HCT116 (cell line): ENCODE data around the gene NAMPT. TPM values are rescaled to one million over a fixed set of nuclear protein-coding genes. Genes with fewer than 3 reads are reported as not detected.
A peak's percentile ranks its signal among the peaks of the same experiment; 100 is the strongest.

Source experiments
- ATAC-seq: fragments of 200-7000 bp; cut with Tn5 transposase; 2 replicates; pipeline ENCODE4 v1.9.1; 2020; ENCODE audit warnings: mild to moderate bottlenecking, moderate library complexity
- BruUV-seq: library from RNA; stranded (reverse); fragments of 400-500 nt; replicated peaks from 2 replicates; lab custom pipeline; 2021; lab: Mats Ljungman, UMichigan
- CTCF ChIA-PET: fragments of 300-600 bp; sonication (Branson Sonifier 250); formaldehyde crosslinking; loops from one replicate; lab custom pipeline; 2021; ENCODE audit warnings: antibody characterized with exemption; lab: Charles Lee
- POLR2A ChIA-PET: fragments of 300-600, 350-600 bp; sonication (Branson Sonifier 250); formaldehyde crosslinking; loops from one replicate; lab custom pipeline; 2021; ENCODE audit warnings: antibody characterized with exemption; lab: Charles Lee
- RAD21 ChIA-PET, 2 experiments: fragments of 300-600 bp; sonication (Branson Sonifier 250); formaldehyde crosslinking; loops; one replicate each; lab custom pipeline; 2023; ENCODE audit warnings: low total read pairs in 2 of 2; ENCODE audit not compliant: uncharacterized antibody in 2 of 2, unreplicated experiment in 2 of 2, low non-redundant PET in 1 of 2; lab: Charles Lee
- DNase-seq: peaks from one replicate; pipeline ENCODE4 v3.0.0-alpha.2; 2010; ENCODE audit warnings: low read depth, low spot score
- H2AFZ ChIP-seq: fragments of 200-600 bp; shearing (Covaris generic), sonication (generic); 2 replicates; pipeline ENCODE4 v1.6.1; 2017; ENCODE audit warnings: low read depth, mixed run types, mixed read lengths, antibody characterized with exemption, low read length; ENCODE audit not compliant: poor library complexity, severe bottlenecking
- H3K27ac ChIP-seq: 2 replicates; pipeline ENCODE4 v1.5.1; 2012; ENCODE audit warnings: low read depth, low read length
- H3K27me3 ChIP-seq: fragments of 200-600 bp; sonication (generic); 2 replicates; pipeline ENCODE4 v1.6.1; 2016; ENCODE audit warnings: mixed run types, low read length, mixed read lengths; ENCODE audit not compliant: insufficient read depth
- H3K36me3 ChIP-seq, 2 experiments: fragments of 200-500 bp in 1 of 2; fragments of 200-600 bp in 1 of 2; sonication (Bioruptor generic) in 1 of 2; sonication (generic) in 1 of 2; 2 replicates each; pipeline versions ENCODE4 v1.5.1 to v1.6.1; 2014 to 2016; ENCODE audit warnings: low read length in 2 of 2, inconsistent platforms in 1 of 2, mixed read lengths in 1 of 2, mixed run types in 1 of 2; ENCODE audit not compliant: insufficient read depth in 2 of 2, control insufficient read depth in 1 of 2
- H3K4me1 ChIP-seq, 2 experiments: fragments of 200-600 bp in 1 of 2; sonication (generic) in 1 of 2; 2 replicates each; pipeline versions ENCODE4 v1.5.1 to v1.6.1; 2012 to 2017; ENCODE audit warnings: low read length in 2 of 2, inconsistent platforms in 1 of 2, mild to moderate bottlenecking in 1 of 2, mixed read lengths in 1 of 2, mixed run types in 1 of 2, moderate library complexity in 1 of 2; ENCODE audit not compliant: insufficient read depth in 2 of 2, control insufficient read depth in 1 of 2
- H3K4me2 ChIP-seq: fragments of 200-600 bp; sonication (generic); 2 replicates; pipeline ENCODE4 v1.6.1; 2017; ENCODE audit warnings: mixed run types, low read length, mixed read lengths
- H3K4me3 ChIP-seq, 2 experiments: fragments of 200-600 bp in 1 of 2; sonication (generic) in 1 of 2; replicated peaks in 1 of 2; 2 replicates each; pipeline ENCODE4 v1.5.1; 2011 to 2016; ENCODE audit warnings: low read length in 2 of 2, control low read depth in 1 of 2, low read depth in 1 of 2, mild to moderate bottlenecking in 1 of 2, mixed read lengths in 1 of 2, mixed run types in 1 of 2
- H3K79me2 ChIP-seq: fragments of 200-600 bp; sonication (generic); 2 replicates; pipeline ENCODE4 v1.6.1; 2017; ENCODE audit warnings: mild to moderate bottlenecking, mixed run types, low read length, moderate library complexity, mixed read lengths; ENCODE audit not compliant: insufficient read depth
- H3K9ac ChIP-seq: fragments of 200-600 bp; sonication (generic); 2 replicates; pipeline ENCODE4 v1.6.1; 2016; ENCODE audit warnings: low read length, mixed read lengths
- H3K9me2 ChIP-seq: fragments of 200-600 bp; sonication (generic), shearing (Covaris generic); 2 replicates; pipeline ENCODE4 v1.6.1; 2017; ENCODE audit warnings: mixed run types, mild to moderate bottlenecking, moderate library complexity; ENCODE audit not compliant: insufficient read depth
- H3K9me3 ChIP-seq, 2 experiments: fragments of 200-500 bp in 1 of 2; fragments of 200-600 bp in 1 of 2; sonication (Bioruptor generic) in 1 of 2; sonication (generic) in 1 of 2; 2 replicates each; pipeline ENCODE4 v1.6.1; 2014 to 2017; ENCODE audit warnings: low read length in 2 of 2, mixed read lengths in 2 of 2, inconsistent platforms in 1 of 2, low read depth in 1 of 2, mild to moderate bottlenecking in 1 of 2, mixed run types in 1 of 2, moderate library complexity in 1 of 2; ENCODE audit not compliant: control insufficient read depth in 1 of 2, insufficient read depth in 1 of 2
- H4K20me1 ChIP-seq: fragments of 200-600 bp; sonication (generic), shearing (Covaris generic); 2 replicates; pipeline ENCODE4 v1.6.1; 2017; ENCODE audit warnings: mixed run types, mild to moderate bottlenecking, moderate library complexity; ENCODE audit not compliant: insufficient read depth
- EGR1 ChIP-seq: IDR thresholded peaks from 2 replicates; pipeline ENCODE4 v1.6.1; 2012; ENCODE audit warnings: low read depth
- ELF1 ChIP-seq: IDR thresholded peaks from 2 replicates; pipeline ENCODE4 v1.6.1; 2012; ENCODE audit warnings: low read depth, borderline replicate concordance
- EZH2 ChIP-seq: fragments of 200-600 bp; sonication (generic); IDR thresholded peaks from 2 replicates; pipeline ENCODE4 v1.6.1; 2017; ENCODE audit warnings: antibody characterized with exemption, mixed run types
- EZH2phosphoT487 ChIP-seq: fragments of 200-600 bp; IDR thresholded peaks from 2 replicates; pipeline ENCODE4 v1.6.1; 2018; ENCODE audit warnings: antibody characterized with exemption, borderline replicate concordance
- JUND ChIP-seq: IDR thresholded peaks from 2 replicates; pipeline ENCODE4 v1.6.1; 2012
- POLR2A ChIP-seq: IDR thresholded peaks from 2 replicates; pipeline ENCODE4 v1.7.0; 2011; ENCODE audit warnings: borderline replicate concordance; ENCODE audit not compliant: insufficient read depth, insufficient read length; ENCODE audit errors: extremely low read depth
- RAD21 ChIP-seq: IDR thresholded peaks from 2 replicates; pipeline ENCODE4 v1.6.1; 2012; ENCODE audit warnings: low read depth, mild to moderate bottlenecking
- SIN3A ChIP-seq: IDR thresholded peaks from 2 replicates; pipeline ENCODE4 v1.6.1; 2012; ENCODE audit warnings: low read depth
- SP1 ChIP-seq: IDR thresholded peaks from 2 replicates; pipeline ENCODE4 v1.6.1; 2012; ENCODE audit warnings: low read depth
- SRF ChIP-seq: IDR thresholded peaks from 2 replicates; pipeline ENCODE4 v1.6.1; 2012; ENCODE audit warnings: low read depth
- YY1 ChIP-seq: IDR thresholded peaks from 2 replicates; pipeline ENCODE4 v1.6.1; 2011; ENCODE audit warnings: low read length, low read depth, moderate library complexity, mild to moderate bottlenecking; ENCODE audit not compliant: insufficient replicate concordance; ENCODE audit errors: extremely low read depth
- ZFX ChIP-seq: fragments of 450-650 bp; IDR thresholded peaks from 2 replicates; pipeline ENCODE4 v1.6.1; 2017
- ZNF274 ChIP-seq: fragments of 200-500 bp; sonication (Bioruptor generic); IDR thresholded peaks from 2 replicates; pipeline ENCODE4 v1.6.1; 2014; ENCODE audit warnings: mild to moderate bottlenecking, low read depth, low read length, inconsistent platforms
- intact Hi-C: fragments of 100-400 bp; cut with micrococcal nuclease; formaldehyde crosslinking; loops from 2 replicates; pipeline ENCODE4 v1.10.0; 2022
- total RNA-seq: library from RNA; stranded (reverse); gene quantifications from one replicate; pipeline ENCODE4 v1.2.1, GENCODE V29; 2021; ENCODE audit not compliant: unreplicated experiment
- TF ChIP-seq, protein P1 (sequence below), 3 experiments: fragments of 200-600 bp in 1 of 3; sonication (generic) in 1 of 3; IDR thresholded peaks in 2 of 3; conservative IDR thresholded peaks in 1 of 3; 2 replicates each; pipeline ENCODE4 v1.5.1; 2012 to 2017; ENCODE audit warnings: low read depth in 2 of 3, low read length in 2 of 3, antibody characterized with exemption in 1 of 3, borderline replicate concordance in 1 of 3, control low read depth in 1 of 3, mild to moderate bottlenecking in 1 of 3, mixed read lengths in 1 of 3, mixed run types in 1 of 3, moderate library complexity in 1 of 3; ENCODE audit not compliant: insufficient read depth in 1 of 3
- TF ChIP-seq, protein P2 (sequence below): IDR thresholded peaks from 2 replicates; pipeline ENCODE4 v1.6.1; 2011; ENCODE audit warnings: mild to moderate bottlenecking, low read length, moderate library complexity; ENCODE audit not compliant: insufficient replicate concordance; ENCODE audit errors: extremely low read depth

Gene NAMPT
- total RNA-seq, 1 experiment from 2014 or later = 113 TPM

DNA sequence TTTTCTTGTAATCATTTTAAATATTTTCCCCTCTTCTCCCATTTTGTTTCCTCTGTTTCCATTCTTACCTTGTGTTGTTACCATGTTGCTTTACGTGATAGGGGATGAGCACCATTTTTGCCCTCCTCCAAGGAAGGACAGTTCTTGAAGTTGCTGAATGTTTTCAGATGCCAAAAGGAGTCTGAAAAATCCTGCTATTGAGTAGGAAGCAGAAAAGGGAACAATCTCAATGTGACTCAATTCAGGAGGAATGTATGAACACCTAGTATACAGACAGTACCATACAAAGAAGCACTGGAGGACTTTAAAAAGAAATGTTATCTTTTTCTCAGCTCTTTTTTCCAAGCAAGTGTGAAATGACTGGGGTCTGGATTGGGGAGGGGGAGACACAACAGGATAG is 5.1 kb upstream of the NAMPT start:
- Histone ChIP-seq H3K27me3 (no peaks in the 10 kb centered on the region), H3K36me3 (no peaks in the 10 kb centered on the region), H3K4me1 (peaks cover 5 to 17% of the 10 kb centered on the region in 2 experiments; a peak in 3 of 4 replicates), H3K79me2 (no peaks in the 10 kb centered on the region), H3K9ac (no peak overlapping the region), H4K20me1 (no peaks in the 10 kb centered on the region), H2AFZ (peak overlapping the region; percentile 20), H3K27ac (no peak overlapping the region), H3K9me3 (no peaks in the 10 kb centered on the region), H3K9me2 (no peaks in the 10 kb centered on the region), H3K4me3 (no peak overlapping the region), H3K4me2 (no peak overlapping the region)
- ChIA-PET POLR2A (no interaction called here), RAD21 (no interaction called here), CTCF (no interaction called here)
- no TSS peak for BruUV-seq
- DNase-seq = no peak
- no peak for ATAC-seq
- intact Hi-C loops = loop anchor here (5.0 kb wide), 2 partner anchors 113 to 172 kb away; no protein-coding TSS in a partner anchor
- TF ChIP-seq YY1 (no peak), JUND (no peak), ELF1 (no peak), SIN3A (no peak), ZFX (no peak), SRF (no peak), EZH2 (no peak), RAD21 (no peak), POLR2A (no peak), EGR1 (no peak), EZH2phosphoT487 (no peak), SP1 (no peak), ZNF274 (no peak)
- TF ChIP-seq, protein P1, sequence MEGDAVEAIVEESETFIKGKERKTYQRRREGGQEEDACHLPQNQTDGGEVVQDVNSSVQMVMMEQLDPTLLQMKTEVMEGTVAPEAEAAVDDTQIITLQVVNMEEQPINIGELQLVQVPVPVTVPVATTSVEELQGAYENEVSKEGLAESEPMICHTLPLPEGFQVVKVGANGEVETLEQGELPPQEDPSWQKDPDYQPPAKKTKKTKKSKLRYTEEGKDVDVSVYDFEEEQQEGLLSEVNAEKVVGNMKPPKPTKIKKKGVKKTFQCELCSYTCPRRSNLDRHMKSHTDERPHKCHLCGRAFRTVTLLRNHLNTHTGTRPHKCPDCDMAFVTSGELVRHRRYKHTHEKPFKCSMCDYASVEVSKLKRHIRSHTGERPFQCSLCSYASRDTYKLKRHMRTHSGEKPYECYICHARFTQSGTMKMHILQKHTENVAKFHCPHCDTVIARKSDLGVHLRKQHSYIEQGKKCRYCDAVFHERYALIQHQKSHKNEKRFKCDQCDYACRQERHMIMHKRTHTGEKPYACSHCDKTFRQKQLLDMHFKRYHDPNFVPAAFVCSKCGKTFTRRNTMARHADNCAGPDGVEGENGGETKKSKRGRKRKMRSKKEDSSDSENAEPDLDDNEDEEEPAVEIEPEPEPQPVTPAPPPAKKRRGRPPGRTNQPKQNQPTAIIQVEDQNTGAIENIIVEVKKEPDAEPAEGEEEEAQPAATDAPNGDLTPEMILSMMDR (IDR thresholded peaks at IDR 0.05 in 2 of 3, conservative IDR thresholded peaks at IDR 0.05 in 1 of 3; ENCODE audit: borderline replicate concordance in 1 of 3, insufficient read depth in 1 of 3, low read depth in 2 of 3, low read length in 2 of 3) = no peak
- TF ChIP-seq, protein P2, sequence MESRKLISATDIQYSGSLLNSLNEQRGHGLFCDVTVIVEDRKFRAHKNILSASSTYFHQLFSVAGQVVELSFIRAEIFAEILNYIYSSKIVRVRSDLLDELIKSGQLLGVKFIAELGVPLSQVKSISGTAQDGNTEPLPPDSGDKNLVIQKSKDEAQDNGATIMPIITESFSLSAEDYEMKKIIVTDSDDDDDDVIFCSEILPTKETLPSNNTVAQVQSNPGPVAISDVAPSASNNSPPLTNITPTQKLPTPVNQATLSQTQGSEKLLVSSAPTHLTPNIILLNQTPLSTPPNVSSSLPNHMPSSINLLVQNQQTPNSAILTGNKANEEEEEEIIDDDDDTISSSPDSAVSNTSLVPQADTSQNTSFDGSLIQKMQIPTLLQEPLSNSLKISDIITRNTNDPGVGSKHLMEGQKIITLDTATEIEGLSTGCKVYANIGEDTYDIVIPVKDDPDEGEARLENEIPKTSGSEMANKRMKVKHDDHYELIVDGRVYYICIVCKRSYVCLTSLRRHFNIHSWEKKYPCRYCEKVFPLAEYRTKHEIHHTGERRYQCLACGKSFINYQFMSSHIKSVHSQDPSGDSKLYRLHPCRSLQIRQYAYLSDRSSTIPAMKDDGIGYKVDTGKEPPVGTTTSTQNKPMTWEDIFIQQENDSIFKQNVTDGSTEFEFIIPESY = no peak
